ENCODE results near the gene VAV3. TPM values are rescaled to one million over a fixed set of nuclear protein-coding genes. Genes with fewer than 3 reads are reported as not detected.

The VAV3 gene
- total RNA-seq, 1 donor from 2014 or later, result 2.6 TPM

GRCh38 chr1:107941531-107941930 lies 23.4 kb downstream of the VAV3 start:
- Mint-ChIP-seq H3K27me3 (ENCODE audit: low read depth, unreplicated experiment) (no peaks in the 10 kb centered on the region), H3K36me3 (ENCODE audit: low read depth, unreplicated experiment) (no peaks in the 10 kb centered on the region), H3K27ac (ENCODE audit: unreplicated experiment) (no peak overlapping the region), H3K9me3 (ENCODE audit: unreplicated experiment) (no peaks in the 10 kb centered on the region), H3K4me3 (ENCODE audit: unreplicated experiment) (no peak overlapping the region), H3K4me1 (ENCODE audit: low read depth, unreplicated experiment) (peaks cover 12% of the 10 kb centered on the region)
- Histone ChIP-seq H3K4me1 (ENCODE audit: insufficient read depth, low read length) (peaks cover 10% of the 10 kb centered on the region), H3K9ac (ENCODE audit: low read length) (no peak overlapping the region), H4K20me1 (ENCODE audit: insufficient read depth, low read length) (no peaks in the 10 kb centered on the region), H3K4me3 (ENCODE audit: insufficient read depth, low read depth, low read length) (no peak overlapping the region), H3K27me3 (ENCODE audit: insufficient read depth, low read length) (no peaks in the 10 kb centered on the region), H3K9me3 (ENCODE audit: insufficient read depth, low read depth, low read length) (no peaks in the 10 kb centered on the region), H3K4me2 (ENCODE audit: low read length) (no peak overlapping the region), H2AFZ (ENCODE audit: low read depth, low read length) (no peak overlapping the region), H3K36me3 (ENCODE audit: insufficient read depth, low read length) (no peaks in the 10 kb centered on the region), H3K27ac (ENCODE audit: low read depth, low read length) (no peak overlapping the region), H3K79me2 (ENCODE audit: insufficient read depth, low read length) (no peaks in the 10 kb centered on the region)
- TF ChIP-seq EZH2 (IDR thresholded peaks at IDR 0.05; ENCODE audit: insufficient read depth, low read length) (no peak), CTCF (IDR thresholded peaks at IDR 0.05; ENCODE audit: insufficient read depth, low read depth, low read length) (no peak)
- FAIRE-seq, result no peak
- DNase-seq (ENCODE audit: low read depth), result no peak

- no peak for DNase-seq (ENCODE audit: low read depth)
- Histone ChIP-seq H3K4me2 (ENCODE audit: low read length) (no peak overlapping the region), H3K79me2 (ENCODE audit: insufficient read depth, low read length) (no peaks in the 10 kb centered on the region), H3K4me1 (ENCODE audit: insufficient read depth, low read length) (peaks cover 10% of the 10 kb centered on the region), H4K20me1 (ENCODE audit: insufficient read depth, low read length) (no peaks in the 10 kb centered on the region), H3K27me3 (ENCODE audit: insufficient read depth, low read length) (no peaks in the 10 kb centered on the region), H3K9ac (ENCODE audit: low read length) (no peak overlapping the region), H2AFZ (ENCODE audit: low read depth, low read length) (no peak overlapping the region), H3K4me3 (ENCODE audit: insufficient read depth, low read depth, low read length) (no peak overlapping the region), H3K27ac (ENCODE audit: low read depth, low read length) (no peak overlapping the region), H3K36me3 (ENCODE audit: insufficient read depth, low read length) (no peaks in the 10 kb centered on the region), H3K9me3 (ENCODE audit: insufficient read depth, low read depth, low read length) (no peaks in the 10 kb centered on the region)
- FAIRE-seq, result no peak
- H3K4me1 Mint-ChIP-seq (ENCODE audit: low read depth, unreplicated experiment), result peaks cover 14% of the 10 kb centered on the region
- H3K27ac Mint-ChIP-seq (ENCODE audit: unreplicated experiment), result no peak overlapping the region
- H3K36me3 Mint-ChIP-seq (ENCODE audit: low read depth, unreplicated experiment), result no peaks in the 10 kb centered on the region
- no peaks in the 10 kb centered on the region for H3K9me3 Mint-ChIP-seq (ENCODE audit: unreplicated experiment)
- H3K4me3 Mint-ChIP-seq (ENCODE audit: unreplicated experiment), result no peak overlapping the region
- no peaks in the 10 kb centered on the region for H3K27me3 Mint-ChIP-seq (ENCODE audit: low read depth, unreplicated experiment)
- TF ChIP-seq EZH2 (IDR thresholded peaks at IDR 0.05; ENCODE audit: insufficient read depth, low read length), result no peak
- TF ChIP-seq CTCF (IDR thresholded peaks at IDR 0.05; ENCODE audit: insufficient read depth, low read depth, low read length), result no peak
Observed at GRCh38 chr1:107941123-107941522, 23.9 kb downstream of the VAV3 start.

GRCh38 chr1:107940701-107941100 lies 24.3 kb downstream of the VAV3 start:
- peaks cover 14% of the 10 kb centered on the region for H3K4me1 Mint-ChIP-seq (ENCODE audit: low read depth, unreplicated experiment)
- no peak overlapping the region for H3K27ac Mint-ChIP-seq (ENCODE audit: unreplicated experiment)
- H3K4me3 ChIP-seq (ENCODE audit: insufficient read depth, low read depth, low read length), result no peak overlapping the region
- H3K27me3 Mint-ChIP-seq (ENCODE audit: low read depth, unreplicated experiment), result no peaks in the 10 kb centered on the region
- TF ChIP-seq CTCF (IDR thresholded peaks at IDR 0.05; ENCODE audit: insufficient read depth, low read depth, low read length) (no peak), EZH2 (IDR thresholded peaks at IDR 0.05; ENCODE audit: insufficient read depth, low read length) (no peak)
- H3K4me3 Mint-ChIP-seq (ENCODE audit: unreplicated experiment), result no peak overlapping the region
- H3K4me1 ChIP-seq (ENCODE audit: insufficient read depth, low read length), result peaks cover 15% of the 10 kb centered on the region
- no peaks in the 10 kb centered on the region for H3K79me2 ChIP-seq (ENCODE audit: insufficient read depth, low read length)
- no peaks in the 10 kb centered on the region for H3K27me3 ChIP-seq (ENCODE audit: insufficient read depth, low read length)
- H3K9ac ChIP-seq (ENCODE audit: low read length), result no peak overlapping the region
- no peak for FAIRE-seq
- no peaks in the 10 kb centered on the region for H3K36me3 Mint-ChIP-seq (ENCODE audit: low read depth, unreplicated experiment)
- no peak for DNase-seq (ENCODE audit: low read depth)
- no peaks in the 10 kb centered on the region for H4K20me1 ChIP-seq (ENCODE audit: insufficient read depth, low read length)
- no peak overlapping the region for H3K27ac ChIP-seq (ENCODE audit: low read depth, low read length)
- H3K9me3 ChIP-seq (ENCODE audit: insufficient read depth, low read depth, low read length), result no peaks in the 10 kb centered on the region
- H3K36me3 ChIP-seq (ENCODE audit: insufficient read depth, low read length), result no peaks in the 10 kb centered on the region
- no peak overlapping the region for H2AFZ ChIP-seq (ENCODE audit: low read depth, low read length)
- no peaks in the 10 kb centered on the region for H3K9me3 Mint-ChIP-seq (ENCODE audit: unreplicated experiment)
- no peak overlapping the region for H3K4me2 ChIP-seq (ENCODE audit: low read length)

Data from astrocyte (in vitro differentiated cells and primary cell).